ENCODE results near the gene ARMC8.
"Not testable (repeated sequence)": the region's sequence is repeated elsewhere in the genome, so short reads cannot be mapped to it uniquely, and the experiment has no call there.

The ARMC8 gene, protein sequence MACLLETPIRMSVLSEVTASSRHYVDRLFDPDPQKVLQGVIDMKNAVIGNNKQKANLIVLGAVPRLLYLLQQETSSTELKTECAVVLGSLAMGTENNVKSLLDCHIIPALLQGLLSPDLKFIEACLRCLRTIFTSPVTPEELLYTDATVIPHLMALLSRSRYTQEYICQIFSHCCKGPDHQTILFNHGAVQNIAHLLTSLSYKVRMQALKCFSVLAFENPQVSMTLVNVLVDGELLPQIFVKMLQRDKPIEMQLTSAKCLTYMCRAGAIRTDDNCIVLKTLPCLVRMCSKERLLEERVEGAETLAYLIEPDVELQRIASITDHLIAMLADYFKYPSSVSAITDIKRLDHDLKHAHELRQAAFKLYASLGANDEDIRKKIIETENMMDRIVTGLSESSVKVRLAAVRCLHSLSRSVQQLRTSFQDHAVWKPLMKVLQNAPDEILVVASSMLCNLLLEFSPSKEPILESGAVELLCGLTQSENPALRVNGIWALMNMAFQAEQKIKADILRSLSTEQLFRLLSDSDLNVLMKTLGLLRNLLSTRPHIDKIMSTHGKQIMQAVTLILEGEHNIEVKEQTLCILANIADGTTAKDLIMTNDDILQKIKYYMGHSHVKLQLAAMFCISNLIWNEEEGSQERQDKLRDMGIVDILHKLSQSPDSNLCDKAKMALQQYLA

DNA sequence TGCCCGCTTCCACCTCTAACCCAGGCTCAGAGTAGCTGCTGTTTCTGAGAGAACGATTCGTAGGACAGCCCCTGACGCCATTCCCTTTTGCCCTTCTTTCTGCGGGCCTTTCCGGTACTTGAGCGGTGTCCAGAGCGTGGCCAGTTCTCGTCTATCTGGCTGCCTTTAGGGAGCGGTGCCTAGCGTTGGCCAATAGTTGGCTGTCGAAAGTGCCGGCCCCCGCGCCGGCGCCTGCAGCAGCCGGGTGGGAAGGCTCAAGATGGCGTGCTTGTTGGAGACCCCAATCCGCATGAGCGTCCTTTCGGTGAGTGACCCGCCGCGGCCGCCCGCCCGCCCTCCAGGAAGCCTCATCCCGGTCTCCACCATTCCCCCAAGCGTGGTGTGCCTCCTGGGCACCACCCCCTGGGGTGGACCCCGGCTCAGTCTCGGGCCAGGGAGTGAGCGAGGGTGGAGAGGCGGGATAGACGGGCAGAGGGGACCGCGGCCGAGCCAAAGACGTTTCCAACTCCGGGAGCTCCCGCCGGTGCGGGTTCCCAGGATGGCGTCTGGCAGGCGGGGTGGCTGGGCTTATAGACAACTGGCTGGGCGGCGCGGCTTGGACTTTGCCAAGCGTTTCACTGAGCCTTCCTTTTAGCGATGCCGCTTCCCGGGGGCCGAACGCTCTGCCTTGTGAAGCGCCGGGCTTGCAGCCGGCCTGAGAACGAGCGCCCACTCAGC, at the start of gene ARMC8:
Gene ARMC8, plus strand, starts transcription at position 6 of the 717 bp plus-strand sequence. Its CDS starts 254 bp downstream, at position 260.
- DNase-seq = peak; percentile 29

- DNase-seq = no peak
These were observed 49.2 kb upstream of the ARMC8 start for GRCh38 chr3:138137861-138138260.

DNA sequence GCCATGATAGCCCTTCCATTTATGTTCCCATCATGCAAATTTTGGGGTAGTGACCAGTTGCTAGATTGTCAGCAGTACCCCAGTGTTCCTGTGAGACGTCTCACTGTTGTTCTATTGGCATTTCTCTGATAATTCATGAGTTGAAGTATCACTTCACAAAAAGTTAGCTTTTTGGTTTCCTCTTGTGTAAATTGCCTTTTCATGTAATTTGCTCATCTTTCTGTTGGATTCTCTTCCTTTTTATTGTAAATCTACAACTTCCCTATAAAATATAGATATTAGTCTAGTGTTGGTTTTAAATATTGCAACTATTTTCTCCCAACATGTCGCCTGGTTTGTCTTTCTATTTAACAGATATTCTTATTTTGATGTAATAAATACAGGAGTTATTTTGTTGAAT, 47.4 kb upstream of the ARMC8 start:
- DNase-seq = no peak

- DNase-seq = no peak
These were observed 46.2 kb upstream of the ARMC8 start for GRCh38 chr3:138140940-138141339.

DNA sequence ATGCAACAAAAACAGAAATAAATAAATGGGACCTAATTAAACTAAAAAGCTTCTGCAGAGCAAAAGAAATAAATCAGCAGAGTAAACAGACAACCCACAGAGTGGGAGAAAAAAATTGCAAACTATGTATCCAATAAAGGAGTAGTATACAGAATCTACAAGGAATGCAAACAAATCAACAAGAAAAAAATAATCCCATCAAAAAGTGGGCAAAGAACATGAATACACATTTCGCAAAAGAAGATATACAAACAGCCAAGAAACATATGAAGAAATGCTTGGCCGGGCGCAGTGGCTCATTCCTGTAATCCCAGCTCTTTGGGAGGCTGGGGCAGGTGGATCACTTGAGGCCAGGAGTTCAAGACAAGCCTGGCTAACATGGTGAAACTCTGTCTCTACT, 44.9 kb upstream of the ARMC8 start:
- DNase-seq = not testable (repeated sequence)

- no peak for DNase-seq
These were observed 38.6 kb upstream of the ARMC8 start for GRCh38 chr3:138148503-138148902.

GRCh38 chr3:138154534-138154933, 32.6 kb upstream of the ARMC8 start:
- DNase-seq = no peak

- no peak for DNase-seq
These were observed 29.4 kb upstream of the ARMC8 start for GRCh38 chr3:138157743-138158142.

DNA sequence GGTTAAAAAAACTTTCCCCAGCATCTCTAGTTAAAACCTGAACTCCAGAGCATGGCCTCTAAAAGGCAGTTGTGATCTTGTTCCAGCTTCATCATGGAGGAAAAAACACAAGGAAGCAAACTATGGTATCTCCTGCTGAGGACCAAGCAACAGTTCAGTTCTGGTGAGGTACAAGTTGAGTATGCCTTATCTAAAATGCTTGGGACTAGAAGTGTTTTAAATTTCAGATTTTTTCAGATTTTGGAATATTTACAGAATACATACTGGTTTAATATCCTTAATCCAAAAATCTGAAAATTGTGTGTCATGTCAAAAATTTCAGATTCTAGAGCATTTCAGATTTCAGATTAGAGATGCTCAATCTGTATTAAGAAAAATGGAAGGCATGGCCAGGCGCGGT, 22.0 kb upstream of the ARMC8 start:
- DNase-seq = no peak

DNA sequence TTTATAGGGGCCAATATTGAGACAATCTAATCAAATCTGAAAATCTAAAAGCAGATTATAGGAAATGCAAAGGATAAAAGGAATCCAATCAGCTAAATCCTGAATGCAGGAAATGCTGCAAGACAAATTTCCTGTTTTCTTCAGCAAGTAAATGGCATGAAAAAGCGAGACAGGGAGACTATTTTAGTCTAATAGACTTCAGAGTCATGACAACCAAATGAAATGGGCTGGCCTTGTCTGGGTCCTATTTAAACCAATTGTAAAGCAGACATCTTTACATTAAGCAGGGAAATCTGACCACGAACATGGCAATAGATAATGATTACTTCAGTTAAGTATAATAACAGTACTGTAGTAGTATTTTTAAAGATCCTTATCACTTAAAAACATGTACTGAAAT, 14.5 kb upstream of the ARMC8 start:
- no peak for DNase-seq

DNA sequence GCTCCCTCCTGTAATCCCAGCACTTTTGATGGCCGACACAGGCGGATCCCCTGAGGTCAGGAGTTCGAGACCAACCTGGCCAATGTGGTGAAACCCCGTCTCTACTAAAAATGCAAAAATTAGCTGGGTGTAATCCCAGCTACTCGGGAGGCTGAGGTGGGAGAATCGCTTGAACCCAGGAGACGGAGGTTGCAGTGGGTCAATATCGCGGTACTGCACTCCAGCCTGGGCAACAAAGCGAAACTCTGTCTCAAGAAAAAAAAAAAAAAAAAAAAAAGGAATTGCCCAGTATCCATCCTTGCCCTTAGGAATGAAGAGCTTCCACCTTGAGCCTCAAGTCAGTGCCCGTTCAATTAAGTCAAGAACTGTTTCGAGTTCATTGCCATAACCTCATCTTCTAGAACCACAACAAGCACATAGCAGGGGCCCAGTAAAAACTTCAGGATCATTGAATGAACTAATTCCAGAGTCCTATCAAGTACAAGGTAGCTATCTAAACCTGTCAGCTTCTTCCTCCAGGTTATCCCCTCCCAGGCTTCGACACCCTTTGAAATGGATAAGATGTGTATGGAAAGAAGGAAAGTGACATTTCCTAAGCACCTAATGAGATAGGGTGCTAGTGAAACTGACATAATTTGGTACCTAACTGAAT, 13.2 kb upstream of the ARMC8 start:
- no peak for DNase-seq

DNA sequence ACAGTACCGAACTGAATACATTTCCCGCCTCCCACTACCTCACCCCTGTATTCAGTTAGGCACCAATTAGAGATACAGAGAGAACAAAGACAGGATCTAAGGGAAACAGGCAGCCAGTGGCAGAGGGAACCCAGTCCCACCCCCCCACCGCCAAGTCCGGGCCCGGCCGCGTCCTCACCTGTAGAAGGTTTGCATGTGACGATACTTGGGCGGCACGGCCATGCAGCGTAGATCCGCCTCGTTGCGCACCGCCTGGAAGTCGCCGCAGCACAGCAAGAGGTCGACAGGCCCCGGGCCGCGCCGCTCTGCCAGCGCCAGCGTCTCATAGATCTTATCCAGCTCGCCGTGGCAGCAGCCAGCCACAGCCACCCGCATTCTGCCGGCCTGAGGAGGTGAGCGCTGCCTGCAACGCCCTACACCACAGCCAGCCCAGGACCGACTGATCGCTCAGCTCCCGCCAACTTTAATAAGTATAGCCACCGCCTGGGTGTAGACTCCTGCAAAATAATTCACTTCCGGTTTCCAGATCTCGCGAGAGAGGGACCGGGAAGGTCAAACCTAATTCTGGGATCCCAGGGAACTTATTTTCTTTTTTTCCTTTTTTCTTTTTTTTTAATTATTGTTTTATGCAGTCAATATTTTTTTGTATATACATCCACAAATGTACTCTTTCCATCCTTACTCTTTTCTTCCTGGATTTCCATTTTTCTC, 12.5 kb upstream of the ARMC8 start, which contains the start of gene DBR1:
Gene DBR1, minus strand, starts transcription at position 501 of the 711 bp plus-strand sequence. Its CDS starts 126 bp downstream, at position 375.
- peak; percentile 64 for DNase-seq

GRCh38 chr3:138180375-138181029, 6.6 kb upstream of the ARMC8 start:
- DNase-seq = peak; percentile 24

- DNase-seq = no peak
These were observed 2.1 kb upstream of the ARMC8 start for GRCh38 chr3:138184994-138185393.

DNA sequence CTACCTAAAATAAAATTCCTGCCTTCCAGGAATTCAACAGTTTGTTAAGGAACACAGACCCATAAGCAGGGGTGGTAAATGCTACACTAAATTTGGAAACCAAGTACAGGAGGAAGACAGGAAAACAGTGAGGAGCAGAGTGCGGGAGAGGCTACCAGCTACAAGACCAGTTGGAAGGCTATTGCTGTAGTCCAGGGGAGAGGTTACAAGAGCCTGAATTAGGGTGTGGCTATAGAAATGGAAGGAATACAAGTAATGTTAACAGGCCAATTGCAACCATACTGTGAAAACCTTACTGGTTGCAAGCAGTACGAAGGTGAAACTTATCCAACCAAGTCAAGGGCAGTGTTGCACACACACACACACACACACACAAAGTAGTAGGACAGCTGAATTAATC, 880 bp upstream of the ARMC8 start:
- DNase-seq = no peak

DNA sequence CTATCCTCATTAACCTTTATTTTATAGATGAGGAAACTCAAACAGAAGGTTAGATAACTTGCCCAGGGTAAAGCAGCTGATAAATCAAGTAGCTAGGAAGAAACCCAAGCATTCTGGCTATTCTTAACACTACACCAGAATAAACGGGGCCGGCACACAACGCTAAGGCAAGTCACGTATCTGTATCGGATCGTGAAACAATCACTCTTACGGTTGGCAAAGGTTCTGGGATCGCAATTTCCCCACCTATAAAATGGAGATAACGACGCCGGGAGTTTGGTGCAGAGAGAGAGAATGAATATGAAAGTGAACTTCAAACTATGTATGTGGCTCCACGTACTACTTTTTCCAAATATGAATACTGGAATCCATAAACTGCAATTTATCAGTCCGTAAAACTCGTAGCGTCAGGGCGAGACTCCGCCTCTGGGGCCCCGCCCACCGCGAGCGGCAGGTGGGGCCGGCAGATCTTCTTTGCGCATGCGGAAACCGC, 252 bp upstream of the ARMC8 start:
- peak; percentile 87 for DNase-seq

- no peak for DNase-seq
These were observed 1.1 kb downstream of the ARMC8 start for GRCh38 chr3:138188013-138188730.

DNA sequence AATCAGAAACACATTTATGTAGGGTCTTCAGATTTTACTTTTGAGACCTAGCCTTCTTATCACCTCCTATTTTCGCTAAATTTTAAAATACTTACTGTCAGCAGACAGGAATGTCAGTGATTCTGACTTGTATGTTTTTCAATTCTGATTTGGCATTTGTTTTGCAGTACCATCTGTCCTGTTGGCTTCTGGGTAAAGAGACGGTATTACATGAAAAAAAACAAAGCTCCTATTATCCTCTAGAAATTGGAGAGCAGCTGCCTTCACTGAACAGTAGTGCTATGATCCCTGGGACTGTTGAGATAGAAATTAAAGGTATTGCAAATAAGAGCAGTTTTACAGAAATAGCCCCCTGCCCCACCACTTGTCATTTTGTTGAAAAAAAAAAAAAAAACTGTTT, 8.4 kb downstream of the ARMC8 start:
- no peak for DNase-seq

DNA sequence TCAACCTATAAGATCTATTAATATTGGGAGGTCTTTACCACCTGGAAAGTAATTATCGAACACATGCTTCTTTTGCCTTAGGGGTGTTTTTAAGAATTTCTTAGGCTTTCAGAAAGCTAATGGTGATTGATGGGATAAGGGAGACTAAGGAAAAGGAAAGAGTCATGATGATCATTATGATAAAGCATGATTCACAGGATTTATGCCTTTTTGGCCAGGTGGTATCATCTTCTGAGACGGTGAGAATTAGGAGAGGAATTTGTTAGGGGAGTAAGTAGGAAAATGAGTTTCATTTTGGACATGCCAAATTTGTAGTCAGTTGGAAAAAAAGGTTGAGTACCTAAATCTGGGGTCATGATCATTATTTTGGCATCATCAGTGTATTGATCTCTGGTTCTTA, 8.9 kb downstream of the ARMC8 start:
- DNase-seq = no peak

GRCh38 chr3:138197058-138197457, 10.0 kb downstream of the ARMC8 start:
- DNase-seq = no peak

- no peak for DNase-seq
These were observed 10.4 kb downstream of the ARMC8 start for GRCh38 chr3:138197524-138197923.

Data from activated CD4-positive, alpha-beta T cell treated with anti-CD3 and anti-CD28 coated beads, Interleukin-2, amount 50 U/mL, for 1 hour (primary cell).